Measurements from ENCODE around the gene OLFM3. TPM values are rescaled to one million over a fixed set of nuclear protein-coding genes. Genes with fewer than 3 reads are reported as not detected.

OLFM3 gene
- total RNA-seq, 1 experiment from 2014 or later, result not detected

- ChIA-PET POLR2A (ENCODE audit: unreplicated experiment) (no interaction called here), CTCF (no interaction called here)
- no peak overlapping the region for H3K4me3 ChIP-seq
- no peak for DNase-seq
- 0 out of 2 replicates have a peak, but pooled peaks cover 2% of the 10 kb centered on the region for H4K20me1 ChIP-seq (ENCODE audit: insufficient read depth)
- no TSS peak for BruUV-seq (replicated peaks)
- no peak for TF ChIP-seq EZH2 (IDR thresholded peaks at IDR 0.05; ENCODE audit: low read depth)
- no peak for TF ChIP-seq CTCF (conservative IDR thresholded peaks at IDR 0.05)
- no peak overlapping the region for H3K27ac ChIP-seq
- no peaks in the 10 kb centered on the region for H3F3A ChIP-seq (ENCODE audit: insufficient read depth, low read depth)
- no peaks in the 10 kb centered on the region for H3K9me3 ChIP-seq (ENCODE audit: insufficient read depth, low read depth)
- H2AFZ ChIP-seq, result no peak overlapping the region
- H3K79me2 ChIP-seq (ENCODE audit: low read depth), result no peaks in the 10 kb centered on the region
- no peaks in the 10 kb centered on the region for H3K36me3 ChIP-seq (ENCODE audit: low read depth)
- no peaks in the 10 kb centered on the region for H3K9me2 ChIP-seq (ENCODE audit: insufficient read depth)
- no peak overlapping the region for H3K4me2 ChIP-seq
- intact Hi-C loops (cut with micrococcal nuclease; ENCODE audit: unreplicated experiment), result no loop called here
- no peaks in the 10 kb centered on the region for H3K27me3 ChIP-seq (ENCODE audit: insufficient read depth, low read depth)
- H3K4me1 ChIP-seq (replicated peaks; ENCODE audit: insufficient read depth), result no peaks in the 10 kb centered on the region
Measured at GRCh38 chr1:101924700-101925099, 72.0 kb downstream of the OLFM3 start.

- CTCF ChIA-PET, result interaction anchor here (0.6 kb wide), 1 partner anchor 1050 kb away, joined by 3 read pairs; no protein-coding TSS in a partner anchor
Measured at GRCh38 chr1:101920577-101920976, 76.1 kb downstream of the OLFM3 start.

DNA sequence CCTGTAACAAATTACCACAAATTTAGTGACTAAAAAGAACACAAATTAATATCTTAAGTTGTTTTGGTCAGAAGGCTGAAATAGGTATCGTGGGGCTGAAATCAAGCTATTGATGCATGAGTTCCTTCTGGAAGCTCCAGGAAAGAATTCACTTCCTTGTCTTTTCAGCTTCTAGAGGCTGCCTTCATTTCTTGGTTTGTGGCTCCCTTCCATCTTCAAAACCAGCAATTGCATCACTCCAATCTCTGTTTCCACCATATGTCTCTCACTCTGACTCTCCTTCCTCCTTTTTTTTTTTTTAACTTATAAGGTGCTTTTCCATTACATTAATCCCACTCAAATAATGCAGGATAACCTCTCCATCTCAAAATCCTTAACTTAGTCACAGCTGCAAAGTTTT is 78.4 kb downstream of the OLFM3 start:
- Histone ChIP-seq H3K9me2 (ENCODE audit: insufficient read depth) (no peaks in the 10 kb centered on the region), H2AFZ (no peak overlapping the region), H3K27me3 (ENCODE audit: insufficient read depth, low read depth) (no peaks in the 10 kb centered on the region), H3K4me2 (no peak overlapping the region), H3F3A (ENCODE audit: insufficient read depth, low read depth) (no peaks in the 10 kb centered on the region), H3K9me3 (ENCODE audit: insufficient read depth, low read depth) (no peaks in the 10 kb centered on the region), H4K20me1 (ENCODE audit: insufficient read depth) (no peaks in the 10 kb centered on the region), H3K4me3 (no peak overlapping the region), H3K79me2 (ENCODE audit: low read depth) (no peaks in the 10 kb centered on the region), H3K4me1 (replicated peaks; ENCODE audit: insufficient read depth) (no peaks in the 10 kb centered on the region), H3K27ac (no peak overlapping the region), H3K36me3 (ENCODE audit: low read depth) (no peaks in the 10 kb centered on the region)
- TF ChIP-seq EZH2 (IDR thresholded peaks at IDR 0.05; ENCODE audit: low read depth), result no peak
- TF ChIP-seq CTCF (conservative IDR thresholded peaks at IDR 0.05), result no peak
- no peak for DNase-seq
- POLR2A ChIA-PET (ENCODE audit: unreplicated experiment), result no interaction called here
- BruUV-seq (replicated peaks), result no TSS peak
- CTCF ChIA-PET, result no interaction called here
- intact Hi-C loops (cut with micrococcal nuclease; ENCODE audit: unreplicated experiment), result no loop called here

More at GRCh38 chr1:101920577-101920976, 76.1 kb downstream of the OLFM3 start:
- no peaks in the 10 kb centered on the region for H3F3A ChIP-seq (ENCODE audit: insufficient read depth, low read depth)
- no peaks in the 10 kb centered on the region for H3K4me1 ChIP-seq (replicated peaks; ENCODE audit: insufficient read depth)
- no peak overlapping the region for H2AFZ ChIP-seq
- H3K27me3 ChIP-seq (ENCODE audit: insufficient read depth, low read depth), result no peaks in the 10 kb centered on the region
- no peaks in the 10 kb centered on the region for H4K20me1 ChIP-seq (ENCODE audit: insufficient read depth)
- POLR2A ChIA-PET (ENCODE audit: unreplicated experiment), result no interaction called here
- no peaks in the 10 kb centered on the region for H3K36me3 ChIP-seq (ENCODE audit: low read depth)
- intact Hi-C loops (cut with micrococcal nuclease; ENCODE audit: unreplicated experiment), result no loop called here
- H3K27ac ChIP-seq, result no peak overlapping the region
- TF ChIP-seq CTCF (conservative IDR thresholded peaks at IDR 0.05) (no peak), EZH2 (IDR thresholded peaks at IDR 0.05; ENCODE audit: low read depth) (no peak)
- H3K4me3 ChIP-seq, result no peak overlapping the region
- no TSS peak for BruUV-seq (replicated peaks)
- no peak overlapping the region for H3K4me2 ChIP-seq
- H3K9me3 ChIP-seq (ENCODE audit: insufficient read depth, low read depth), result no peaks in the 10 kb centered on the region
- H3K79me2 ChIP-seq (ENCODE audit: low read depth), result no peaks in the 10 kb centered on the region
- no peak for DNase-seq
- H3K9me2 ChIP-seq (ENCODE audit: insufficient read depth), result no peaks in the 10 kb centered on the region
